ENCODE measurements around the gene EEIG1.

EEIG1 gene

DNA sequence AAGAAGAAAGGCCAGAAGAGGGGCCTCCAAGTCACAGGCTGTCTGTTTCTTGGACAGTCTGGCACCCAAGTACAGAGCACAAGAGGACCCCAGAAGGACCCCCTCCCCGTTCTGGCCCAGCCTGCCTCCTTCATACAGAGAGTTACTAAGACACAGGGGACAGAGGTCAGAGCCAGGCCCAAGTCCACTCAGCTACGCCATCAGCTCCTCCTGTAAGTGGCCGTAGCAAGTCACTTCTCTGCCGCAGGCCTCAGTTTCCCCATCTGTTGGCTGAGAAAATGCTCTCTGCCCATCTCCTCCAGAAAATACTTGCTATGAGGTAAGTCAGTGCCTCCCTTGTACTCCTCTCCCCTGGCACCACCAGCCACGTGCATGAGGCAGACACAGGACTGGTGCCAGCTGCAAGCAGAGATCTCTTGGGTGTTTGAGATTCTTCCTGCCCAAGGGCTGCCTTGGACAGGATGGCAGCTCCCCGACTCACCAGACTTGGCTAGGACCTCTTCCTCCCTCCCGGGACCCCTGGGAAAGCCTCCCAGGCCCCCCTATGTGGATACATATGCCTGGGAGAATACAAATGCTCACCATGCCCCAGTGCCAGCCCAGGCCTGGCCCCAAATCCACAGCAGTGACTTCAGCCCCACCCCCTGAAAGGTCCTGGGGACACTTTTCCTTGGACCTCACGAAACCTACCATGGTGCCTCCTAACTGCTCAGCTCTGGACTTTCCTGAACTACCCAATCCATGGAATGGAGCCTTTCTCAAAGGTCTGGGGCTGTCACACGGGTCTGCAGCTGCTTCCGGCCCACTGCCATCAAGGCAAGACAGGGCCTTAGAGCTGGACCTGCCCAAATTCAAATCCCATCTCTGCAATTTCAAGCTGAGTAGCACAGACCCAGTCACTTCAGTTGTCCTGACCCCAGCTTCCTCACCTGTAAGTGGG, 5.1 kb downstream of the EEIG1 start:
- H3K4me1 ChIP-seq (ENCODE audit: control insufficient read depth in 2 of 2, insufficient read depth in 1 of 2, low read depth in 1 of 2, low read length in 2 of 2): peaks cover 43 to 51% of the 10 kb centered on the region in 2 donors

DNA sequence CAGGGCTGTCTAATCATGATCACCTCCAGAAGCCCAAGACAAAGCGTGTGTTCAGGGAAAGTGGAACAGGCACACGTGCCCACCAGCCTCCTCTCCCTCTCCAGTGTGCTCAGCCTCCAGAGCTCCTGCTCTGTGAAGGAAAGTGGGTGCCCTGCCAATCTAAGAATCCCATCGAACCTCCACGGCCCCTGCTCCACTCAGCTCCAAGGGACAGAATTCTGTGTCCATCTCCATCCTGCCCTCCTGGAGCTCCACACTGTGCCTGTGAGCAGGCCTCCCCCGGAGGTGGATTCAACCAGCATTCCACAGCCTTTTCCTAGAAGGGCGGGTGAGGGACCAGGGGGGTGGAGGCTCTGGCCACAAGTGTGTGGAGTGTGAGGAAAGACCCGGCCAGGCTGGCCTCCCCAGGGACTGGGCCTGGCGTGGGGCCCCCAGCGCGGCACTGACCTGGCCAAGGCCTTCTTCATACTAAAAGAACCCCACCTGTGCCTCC, 6.0 kb downstream of the EEIG1 start:
- Histone ChIP-seq H3K79me1 (ENCODE audit: low read depth, low read length) (peaks cover 25% of the 10 kb centered on the region), H2AFZ (ENCODE audit: low read length) (no peak overlapping the region), H3K4ac (ENCODE audit: low read length) (no peak overlapping the region), H3K9ac (ENCODE audit: low read depth, low read length, poor library complexity) (no peak overlapping the region), H3K36me3 (replicated peaks in 1 of 2; ENCODE audit: control insufficient read depth in 2 of 2, insufficient read depth in 2 of 2, low read length in 2 of 2) (peaks cover 0 to 9% of the 10 kb centered on the region in 2 donors), H4K8ac (ENCODE audit: low read depth, low read length) (no peak overlapping the region), H2BK5ac (ENCODE audit: low read length) (no peak overlapping the region), H3K4me1 (ENCODE audit: control insufficient read depth in 2 of 2, insufficient read depth in 1 of 2, low read depth in 1 of 2, low read length in 2 of 2) (peaks cover 46 to 55% of the 10 kb centered on the region in 2 donors), H2BK15ac (ENCODE audit: low read length) (no peak overlapping the region), H2BK120ac (ENCODE audit: low read depth, low read length) (no peak overlapping the region), H3K27me3 (ENCODE audit: control insufficient read depth in 3 of 3, insufficient read depth in 3 of 3, low read depth in 1 of 3, low read length in 3 of 3) (no peaks in the 10 kb centered on the region), H3K4me3 (ENCODE audit: low read length in 2 of 2) (no peak overlapping the region), H3K27ac (replicated peaks; ENCODE audit: low read length) (no peak overlapping the region), H4K91ac (ENCODE audit: low read depth, low read length, poor library complexity) (no peak overlapping the region), H2BK12ac (ENCODE audit: low read length) (no peak overlapping the region), H3K18ac (ENCODE audit: low read length) (no peak overlapping the region), H3K4me2 (ENCODE audit: insufficient read depth, low read length, poor library complexity, severe bottlenecking) (no peak overlapping the region), H3K14ac (ENCODE audit: low read length) (no peak overlapping the region), H3K9me3 (replicated peaks in 1 of 2; ENCODE audit: control insufficient read depth in 2 of 2, insufficient read depth in 1 of 2, low read depth in 1 of 2, low read length in 2 of 2) (no peaks in the 10 kb centered on the region), H2AK5ac (ENCODE audit: low read depth, low read length) (peak overlapping the region; percentile 63), H3K23ac (ENCODE audit: low read depth, low read length, poor library complexity) (no peak overlapping the region)
- no peak for DNase-seq (ENCODE audit: low spot score)
- WGBS, 2 donors (ENCODE audit: extremely low coverage in 2 of 2, insufficient read length in 2 of 2, insufficient replicate concordance in 1 of 2): no CpG with 5 or more reads among the region's 10 CpGs

More for the DNA sequence above, 5.1 kb downstream of the EEIG1 start:
- WGBS, 2 donors (ENCODE audit: extremely low coverage in 2 of 2, insufficient read length in 2 of 2, insufficient replicate concordance in 1 of 2): no CpG with 5 or more reads among the region's 10 CpGs
- H3K79me1 ChIP-seq (ENCODE audit: low read depth, low read length): peaks cover 24% of the 10 kb centered on the region
- peaks cover 0 to 9% of the 10 kb centered on the region in 2 donors for H3K36me3 ChIP-seq (replicated peaks in 1 of 2; ENCODE audit: control insufficient read depth in 2 of 2, insufficient read depth in 2 of 2, low read length in 2 of 2)
- H2BK5ac ChIP-seq (ENCODE audit: low read length): no peak overlapping the region
- no peak overlapping the region for H4K91ac ChIP-seq (ENCODE audit: low read depth, low read length, poor library complexity)
- H2BK15ac ChIP-seq (ENCODE audit: low read length): no peak overlapping the region
- no peak overlapping the region for H4K8ac ChIP-seq (ENCODE audit: low read depth, low read length)
- H3K23ac ChIP-seq (ENCODE audit: low read depth, low read length, poor library complexity): no peak overlapping the region
- no peaks in the 10 kb centered on the region for H3K27me3 ChIP-seq (ENCODE audit: control insufficient read depth in 3 of 3, insufficient read depth in 3 of 3, low read depth in 1 of 3, low read length in 3 of 3)
- H3K18ac ChIP-seq (ENCODE audit: low read length): no peak overlapping the region
- no peak for DNase-seq (ENCODE audit: low spot score)
- H3K4ac ChIP-seq (ENCODE audit: low read length): no peak overlapping the region
- H3K14ac ChIP-seq (ENCODE audit: low read length): no peak overlapping the region
- H3K9me3 ChIP-seq (replicated peaks in 1 of 2; ENCODE audit: control insufficient read depth in 2 of 2, insufficient read depth in 1 of 2, low read depth in 1 of 2, low read length in 2 of 2): no peaks in the 10 kb centered on the region
- H2AK5ac ChIP-seq (ENCODE audit: low read depth, low read length): no peak overlapping the region
- H2AFZ ChIP-seq (ENCODE audit: low read length): no peak overlapping the region
- no peak overlapping the region for H3K27ac ChIP-seq (replicated peaks; ENCODE audit: low read length)
- H3K4me2 ChIP-seq (ENCODE audit: insufficient read depth, low read length, poor library complexity, severe bottlenecking): no peak overlapping the region
- H3K9ac ChIP-seq (ENCODE audit: low read depth, low read length, poor library complexity): no peak overlapping the region
- H3K4me3 ChIP-seq (ENCODE audit: low read length in 2 of 2): no peak overlapping the region
- no peak overlapping the region for H2BK120ac ChIP-seq (ENCODE audit: low read depth, low read length)
- H2BK12ac ChIP-seq (ENCODE audit: low read length): no peak overlapping the region

DNA sequence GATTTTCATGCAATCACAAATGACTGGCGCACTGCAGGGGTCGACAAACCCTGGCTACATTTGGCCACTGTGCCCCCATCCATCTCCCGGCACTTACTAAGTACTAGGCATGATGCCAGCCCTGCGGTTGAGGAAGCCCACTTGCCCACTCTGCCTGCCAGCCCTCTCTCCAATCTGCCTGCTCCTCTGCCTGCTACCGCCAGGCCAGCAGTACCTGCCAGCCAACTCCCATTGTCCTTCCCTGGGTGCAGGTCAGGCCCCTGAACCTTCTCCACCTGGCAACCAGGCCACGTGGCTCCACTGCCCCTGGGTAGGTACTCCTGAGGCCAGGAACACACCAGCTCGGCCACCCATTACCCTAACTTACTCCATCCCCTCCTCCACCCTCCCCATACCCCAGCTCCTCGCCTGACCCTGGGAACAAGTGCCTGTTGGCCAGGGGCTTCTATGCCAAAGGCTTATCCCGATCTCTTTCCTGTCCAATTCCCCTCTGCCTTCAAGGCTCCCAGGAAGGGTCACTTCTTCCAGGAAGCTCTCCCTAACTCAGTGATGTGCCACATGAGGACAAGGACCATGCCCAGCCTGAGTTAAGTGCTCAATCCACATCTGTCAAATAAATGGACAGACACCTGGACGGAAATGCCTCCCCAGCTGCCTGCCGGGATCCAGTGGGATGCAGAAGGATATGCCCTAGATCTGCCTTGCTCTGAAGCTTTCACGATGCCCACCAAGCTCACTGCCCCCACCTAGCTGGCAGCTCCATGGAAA, 6.6 kb downstream of the EEIG1 start:
- H3K36me3 ChIP-seq (replicated peaks in 1 of 2; ENCODE audit: control insufficient read depth in 2 of 2, insufficient read depth in 2 of 2, low read length in 2 of 2): peaks cover 0 to 9% of the 10 kb centered on the region in 2 donors
- H3K14ac ChIP-seq (ENCODE audit: low read length): no peak overlapping the region
- peaks cover 46 to 55% of the 10 kb centered on the region in 2 donors for H3K4me1 ChIP-seq (ENCODE audit: control insufficient read depth in 2 of 2, insufficient read depth in 1 of 2, low read depth in 1 of 2, low read length in 2 of 2)
- H2BK15ac ChIP-seq (ENCODE audit: low read length): no peak overlapping the region
- peak overlapping the region; percentile 32 for H3K9ac ChIP-seq (ENCODE audit: low read depth, low read length, poor library complexity)
- no CpG with 5 or more reads among the region's 12 CpGs for WGBS, 2 donors (ENCODE audit: extremely low coverage in 2 of 2, insufficient read length in 2 of 2, insufficient replicate concordance in 1 of 2)
- H2AFZ ChIP-seq (ENCODE audit: low read length): no peak overlapping the region
- no peak overlapping the region for H3K4me3 ChIP-seq (ENCODE audit: low read length in 2 of 2)
- H3K79me1 ChIP-seq (ENCODE audit: low read depth, low read length): peaks cover 25% of the 10 kb centered on the region
- no peak overlapping the region for H2BK120ac ChIP-seq (ENCODE audit: low read depth, low read length)
- H3K27ac ChIP-seq (replicated peaks; ENCODE audit: low read length): no peak overlapping the region
- no peaks in the 10 kb centered on the region for H3K9me3 ChIP-seq (replicated peaks in 1 of 2; ENCODE audit: control insufficient read depth in 2 of 2, insufficient read depth in 1 of 2, low read depth in 1 of 2, low read length in 2 of 2)
- no peak overlapping the region for H3K23ac ChIP-seq (ENCODE audit: low read depth, low read length, poor library complexity)
- no peak overlapping the region for H2BK12ac ChIP-seq (ENCODE audit: low read length)
- no peak overlapping the region for H4K91ac ChIP-seq (ENCODE audit: low read depth, low read length, poor library complexity)
- no peak overlapping the region for H2BK5ac ChIP-seq (ENCODE audit: low read length)
- H3K4ac ChIP-seq (ENCODE audit: low read length): no peak overlapping the region
- no peaks in the 10 kb centered on the region for H3K27me3 ChIP-seq (ENCODE audit: control insufficient read depth in 3 of 3, insufficient read depth in 3 of 3, low read depth in 1 of 3, low read length in 3 of 3)
- DNase-seq (ENCODE audit: low spot score): no peak
- no peak overlapping the region for H4K8ac ChIP-seq (ENCODE audit: low read depth, low read length)
- H2AK5ac ChIP-seq (ENCODE audit: low read depth, low read length): no peak overlapping the region
- H3K18ac ChIP-seq (ENCODE audit: low read length): no peak overlapping the region
- no peak overlapping the region for H3K4me2 ChIP-seq (ENCODE audit: insufficient read depth, low read length, poor library complexity, severe bottlenecking)
